C1 segment of cervical spinal cord (tissue), 14 donors: ENCODE results near the gene GPRIN3.
"Not testable (repeated sequence)": the region's sequence is repeated elsewhere in the genome, so short reads cannot be mapped to it uniquely, and the experiment has no call there.

Experiments
- DNase-seq, 14 donors: peaks; one replicate each; lab custom pipeline; 2025; lab: John Stamatoyannopoulos, UW

Gene GPRIN3

DNA sequence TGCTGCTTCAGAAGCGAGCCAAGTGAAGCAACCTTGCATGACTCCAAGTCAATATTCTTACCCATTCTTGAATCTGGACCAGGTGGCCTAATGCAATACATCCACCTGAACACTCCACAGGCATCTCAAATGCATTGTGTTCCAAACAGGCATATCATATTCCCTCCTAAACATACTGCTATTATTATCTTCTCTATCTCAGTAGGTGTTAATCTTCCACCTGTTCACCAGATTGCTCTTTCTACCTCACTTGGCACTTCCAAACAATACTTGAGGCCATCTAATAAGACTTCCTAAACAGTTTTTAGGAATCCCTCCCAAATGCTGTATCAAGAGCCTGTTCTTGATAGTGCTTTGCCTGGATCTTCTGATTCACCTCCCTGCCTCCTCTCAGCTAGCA, 90.7 kb downstream of the GPRIN3 start:
- DNase-seq = peak in 1 of 14 donors; percentile 93

DNA sequence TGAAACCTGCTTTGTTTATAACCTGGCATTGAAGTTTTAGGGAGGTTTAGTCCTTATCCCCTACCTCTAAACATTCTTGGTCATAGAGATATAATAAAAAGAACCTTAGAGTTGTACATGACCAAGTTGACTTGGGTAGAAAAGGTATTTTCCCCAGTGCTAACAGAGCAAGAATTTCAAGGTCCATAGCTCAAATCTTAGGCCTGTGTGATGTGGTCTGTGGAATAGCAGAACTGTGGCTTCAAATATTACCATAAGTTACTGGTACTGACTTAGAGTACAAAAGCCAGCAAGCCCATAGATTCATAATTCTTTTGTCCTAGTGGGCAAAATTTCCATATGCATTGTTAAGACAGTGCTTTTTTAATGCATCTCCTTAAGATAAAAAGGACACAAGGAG, 91.2 kb downstream of the GPRIN3 start:
- DNase-seq = no peak

DNA sequence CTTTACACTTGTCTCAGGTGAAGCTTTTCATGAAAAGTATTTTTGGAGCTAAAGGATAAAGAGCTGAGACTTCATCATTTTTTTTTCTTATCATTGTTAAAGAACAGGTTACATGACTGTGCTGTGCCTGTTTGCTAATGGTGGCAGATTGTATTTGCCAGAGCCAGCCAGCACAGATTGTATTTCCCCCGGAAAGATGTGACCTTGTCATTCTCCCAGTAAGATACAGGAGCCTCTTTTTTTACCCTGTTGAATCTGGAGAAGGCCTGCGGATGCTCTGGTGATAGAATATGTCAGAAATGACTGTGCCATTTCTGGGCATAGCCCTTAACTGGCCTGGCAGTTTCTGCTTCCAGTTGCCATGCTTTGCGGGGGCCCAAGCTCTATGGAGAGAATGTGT, 91.9 kb downstream of the GPRIN3 start:
- DNase-seq = peak in 1 of 14 donors; percentile 75

DNA sequence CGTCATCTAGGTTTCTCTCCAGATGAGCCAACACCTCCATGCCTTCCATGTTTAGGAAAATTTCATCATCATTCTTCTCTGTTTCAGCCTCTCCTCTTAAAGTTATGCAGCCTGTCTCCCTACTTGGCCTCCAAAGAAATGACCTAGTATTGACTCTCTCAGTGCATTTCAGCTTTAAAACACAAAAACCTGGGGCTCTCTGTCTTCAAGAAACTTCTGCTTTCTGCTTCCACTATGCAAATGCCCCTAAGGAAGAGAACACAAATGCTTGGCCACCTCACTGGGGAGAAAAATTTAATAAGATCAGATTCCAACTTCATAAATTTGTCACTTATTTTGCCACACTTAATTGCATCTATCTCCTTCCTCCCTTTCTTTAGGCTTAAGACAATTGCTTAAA, 93.3 kb downstream of the GPRIN3 start:
- DNase-seq = no peak

DNA sequence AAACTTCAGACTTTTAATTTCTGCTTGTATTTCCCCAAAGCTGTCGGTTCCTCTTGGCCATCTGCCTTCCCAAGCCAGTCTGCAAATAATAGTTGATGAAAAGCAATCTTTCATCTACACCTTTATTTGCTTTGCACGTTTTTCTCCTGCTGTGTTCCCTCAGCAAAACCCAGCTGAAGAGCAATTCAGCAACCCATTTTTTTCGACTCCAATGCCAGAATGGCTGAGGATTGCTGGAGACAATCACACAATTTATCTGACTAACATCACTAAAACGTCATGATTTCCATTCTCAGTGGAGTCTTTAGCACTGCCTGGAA, 94.3 kb downstream of the GPRIN3 start:
- DNase-seq = no peak

DNA sequence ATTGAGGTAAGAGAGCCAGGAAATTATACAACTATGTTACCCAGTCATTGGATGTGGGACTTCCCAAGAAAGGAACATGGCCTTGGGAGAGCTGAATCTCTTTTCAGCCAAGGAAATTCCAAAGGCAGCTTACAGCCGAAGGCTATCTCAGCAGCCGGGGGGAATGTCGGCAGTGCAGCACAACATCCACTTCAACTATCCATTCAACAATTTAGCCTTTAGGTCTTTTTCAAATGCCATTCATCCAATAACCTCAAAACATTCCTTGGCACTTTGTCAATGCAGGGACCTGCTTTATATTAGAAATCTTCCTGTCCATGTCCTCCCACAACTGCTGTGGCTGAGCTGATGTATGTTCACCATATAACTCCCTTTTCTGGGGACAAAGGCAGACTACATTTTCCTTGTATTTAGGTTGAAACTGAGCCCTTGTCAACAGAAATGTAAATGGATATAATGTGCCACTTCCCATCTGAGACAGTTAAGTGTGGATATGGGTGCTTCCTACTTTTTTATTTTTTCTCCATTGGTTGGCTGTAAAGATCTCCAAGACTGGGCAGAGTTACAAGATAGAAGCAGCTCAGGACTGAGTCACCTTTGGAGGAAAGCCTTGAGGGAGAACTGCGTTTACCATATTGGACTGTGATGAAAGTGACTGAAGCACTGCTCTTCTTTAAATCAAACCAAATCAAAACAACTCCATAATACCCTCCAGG, 94.8 kb downstream of the GPRIN3 start:
- DNase-seq = no peak

DNA sequence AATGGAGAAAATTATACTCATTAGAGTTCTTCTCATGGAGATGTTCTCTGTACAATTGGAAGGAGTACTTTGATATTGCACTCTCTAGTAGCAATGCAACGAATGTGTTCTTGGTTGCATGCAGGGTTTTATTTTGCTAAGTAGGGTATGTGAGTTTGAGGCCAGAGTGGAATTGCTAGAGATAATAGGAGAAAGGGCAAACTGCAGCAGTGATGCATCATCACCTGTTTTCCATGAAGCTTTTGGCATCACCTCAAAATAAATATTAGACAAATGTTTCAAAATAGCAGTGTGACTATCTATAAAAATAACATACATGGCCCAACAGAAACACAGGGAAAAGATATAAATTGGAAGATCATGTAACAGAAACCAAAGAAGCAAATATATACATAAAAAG, 103.0 kb downstream of the GPRIN3 start:
- DNase-seq = no peak

DNA sequence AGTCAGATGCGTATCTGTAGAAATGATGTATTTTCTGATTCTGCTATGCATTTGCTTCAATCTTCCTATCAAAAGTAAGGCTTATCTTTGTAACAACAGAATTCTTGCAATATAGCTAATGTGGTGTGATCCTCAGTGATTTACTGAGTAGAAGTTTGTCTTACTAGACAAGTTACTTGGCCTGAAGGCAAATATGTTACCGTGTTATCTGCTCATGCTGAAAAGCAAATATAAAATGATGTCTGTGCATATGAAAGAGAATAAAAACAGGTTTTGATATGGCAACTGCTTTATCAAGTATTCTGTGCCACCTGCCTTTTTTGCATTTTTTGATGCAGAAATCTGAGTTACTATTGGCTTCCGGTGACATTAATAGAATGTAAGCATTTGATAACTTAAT, 103.7 kb downstream of the GPRIN3 start:
- DNase-seq = no peak

DNA sequence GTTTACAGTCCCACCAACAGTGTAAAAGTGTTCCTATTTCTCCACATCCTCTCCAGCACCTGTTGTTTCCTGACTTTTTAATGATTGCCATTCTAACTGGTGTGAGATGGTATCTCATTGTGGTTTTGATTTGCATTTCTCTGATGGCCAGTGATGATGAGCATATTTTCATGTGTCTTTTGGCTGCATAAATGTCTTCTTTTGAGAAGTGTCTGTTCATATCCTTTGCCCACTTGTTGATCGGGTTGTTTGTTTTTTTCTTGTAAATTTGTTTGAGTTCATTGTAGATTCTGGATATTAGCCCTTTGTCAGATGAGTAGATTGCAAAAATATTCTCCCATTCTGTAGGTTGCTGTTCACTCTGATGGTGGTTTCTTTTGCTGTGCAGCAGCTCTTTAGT, 108.2 kb downstream of the GPRIN3 start:
- DNase-seq = not testable (repeated sequence)

DNA sequence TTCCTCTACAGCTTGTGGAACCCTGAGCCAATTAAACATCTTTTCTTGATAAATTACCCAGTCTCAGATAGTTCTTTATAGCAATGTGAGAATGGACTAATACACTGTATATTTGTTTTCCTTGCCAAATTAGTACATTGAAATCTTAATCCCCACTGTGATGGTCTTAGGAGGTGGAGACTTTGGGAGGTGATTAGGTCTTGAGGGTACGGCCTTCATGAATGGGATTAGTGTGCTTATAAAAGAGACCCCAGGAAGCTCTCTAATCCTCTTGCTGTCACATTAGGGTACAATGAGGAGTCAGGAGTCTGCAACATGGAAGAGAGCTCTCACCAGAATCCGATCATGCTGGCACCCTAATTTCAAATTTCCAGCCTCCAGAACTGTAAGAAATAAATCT, 109.7 kb downstream of the GPRIN3 start:
- DNase-seq = no peak

DNA sequence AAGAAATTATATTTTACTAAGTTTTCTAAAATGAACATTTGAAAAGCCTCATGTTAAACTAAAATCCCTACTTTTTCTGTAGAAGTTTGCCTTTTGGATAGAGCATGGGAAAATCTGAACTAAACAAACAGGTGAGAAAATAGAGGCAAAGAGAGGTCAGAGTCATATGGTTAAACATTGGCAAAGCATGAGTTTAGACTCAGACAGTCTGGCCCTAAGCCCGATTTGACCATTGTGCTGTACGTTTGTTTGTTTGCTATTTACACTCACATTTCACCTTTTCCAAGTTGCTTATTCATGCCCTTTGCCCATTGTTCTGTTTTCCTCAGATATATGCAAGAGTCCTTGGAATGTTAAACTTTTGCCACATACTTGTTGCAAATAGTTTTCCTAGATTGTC, 110.9 kb downstream of the GPRIN3 start:
- DNase-seq = no peak

DNA sequence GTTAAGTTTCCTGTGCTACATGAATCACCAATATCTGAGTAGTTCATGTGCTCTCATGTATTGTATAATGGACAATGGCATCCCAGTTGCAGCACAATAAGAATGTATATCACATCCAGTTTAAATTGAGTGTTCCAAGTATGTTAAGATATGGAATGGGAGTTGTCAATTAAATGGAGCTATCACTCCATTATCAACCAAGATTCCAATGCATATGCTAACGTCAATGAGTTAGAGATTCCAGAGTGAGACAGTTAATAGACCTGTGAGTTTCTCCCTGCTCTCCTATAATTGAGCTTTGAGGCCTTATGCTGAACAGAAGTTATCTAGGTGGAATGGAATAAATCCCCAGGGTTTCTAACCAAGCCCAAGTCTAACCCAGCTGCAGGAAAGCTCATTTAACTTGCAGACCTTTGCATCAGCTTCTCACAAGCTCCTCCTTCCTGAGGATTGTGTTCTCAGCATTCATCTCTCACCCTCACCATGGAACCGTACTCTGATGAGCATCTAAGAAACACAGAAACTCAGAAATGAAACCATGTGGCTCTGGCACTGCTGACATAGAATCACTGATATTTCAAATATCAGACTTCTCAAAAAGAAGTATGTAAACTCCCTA, 111.4 kb downstream of the GPRIN3 start:
- DNase-seq = no peak

DNA sequence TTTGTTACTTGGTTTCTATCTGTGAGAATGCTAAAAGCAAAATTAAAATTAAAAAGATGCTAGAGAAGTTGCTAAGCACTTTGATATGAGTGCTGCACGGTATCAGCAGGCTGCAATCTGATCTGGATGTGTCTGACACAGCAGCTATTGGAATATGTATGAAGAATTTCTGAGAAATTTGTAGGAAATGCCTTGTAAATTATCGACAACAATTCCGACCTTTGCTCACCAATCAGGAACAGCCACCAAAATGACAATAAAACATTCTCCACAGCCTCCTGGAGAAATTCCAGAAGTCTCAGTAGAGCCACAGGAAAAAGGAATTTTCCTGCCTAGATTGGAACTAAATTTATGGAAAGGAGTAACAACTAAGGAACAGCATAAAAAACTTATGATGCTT, 113.8 kb downstream of the GPRIN3 start:
- DNase-seq = no peak
